SK-N-SH treated with all-trans-retinoic acid at 6 μM for 48 hours (cell line): ENCODE measurements around the gene RBMXL3.

ENCODE experiments used
- ATAC-seq: fragments of 200-7000 bp; cut with Tn5 transposase; 3 replicates; pipeline ENCODE4 v1.9.1; 2020; ENCODE audit warnings: mild to moderate bottlenecking, moderate library complexity
- BACH2 ChIP-seq: fragments of 250-450 bp; sonication (Bioruptor Pico); IDR thresholded peaks from 2 replicates; pipeline ENCODE4 v1.9.0; 2021; ENCODE audit warnings: mild to moderate bottlenecking, borderline replicate concordance
- CREB5 ChIP-seq: fragments of 250-450 bp; sonication (Bioruptor Pico); IDR thresholded peaks from 2 replicates; pipeline ENCODE4 v1.5.1; 2020; ENCODE audit warnings: low read depth, mild to moderate bottlenecking, moderate library complexity
- CSDC2 ChIP-seq: fragments of 250-450 bp; sonication (Bioruptor Pico); IDR thresholded peaks from 2 replicates; pipeline ENCODE4 v1.5.0; 2020; ENCODE audit warnings: mild to moderate bottlenecking, moderate library complexity
- CSRNP3 ChIP-seq: fragments of 250-450 bp; sonication (Bioruptor Pico); IDR thresholded peaks from 2 replicates; pipeline ENCODE4 v1.5.1; 2021; ENCODE audit warnings: mild to moderate bottlenecking, moderate library complexity
- ESRRG ChIP-seq: fragments of 250-450 bp; sonication (Bioruptor Pico); IDR thresholded peaks from 2 replicates; pipeline ENCODE4 v1.6.1; 2021; ENCODE audit warnings: mild to moderate bottlenecking
- GLIS3 ChIP-seq: fragments of 250-450 bp; sonication (Bioruptor Pico); IDR thresholded peaks from 2 replicates; pipeline ENCODE4 v1.5.0; 2020; ENCODE audit warnings: mild to moderate bottlenecking, moderate library complexity
- PATZ1 ChIP-seq: fragments of 250-450 bp; sonication (Bioruptor Pico); IDR thresholded peaks from 2 replicates; pipeline ENCODE4 v1.8.0; 2020; ENCODE audit warnings: mild to moderate bottlenecking, moderate library complexity, borderline replicate concordance
- POU6F1 ChIP-seq: fragments of 250-450 bp; sonication (Bioruptor Pico); IDR thresholded peaks from 2 replicates; pipeline ENCODE4 v1.8.0; 2021; ENCODE audit warnings: low read depth, mild to moderate bottlenecking, moderate library complexity, borderline replicate concordance
- TSHZ2 ChIP-seq: fragments of 250-450 bp; sonication (Bioruptor Pico); IDR thresholded peaks from 2 replicates; pipeline ENCODE4 v1.5.0; 2020; ENCODE audit warnings: mild to moderate bottlenecking, moderate library complexity
- ZFP3 ChIP-seq: fragments of 250-450 bp; sonication (Bioruptor Pico); IDR thresholded peaks from 2 replicates; pipeline ENCODE4 v1.5.0; 2020; ENCODE audit warnings: mild to moderate bottlenecking, moderate library complexity
- ZFP30 ChIP-seq: fragments of 450-650 bp; formaldehyde crosslinking; IDR thresholded peaks from 2 replicates; pipeline ENCODE4 v1.5.0; 2022; ENCODE audit warnings: mild to moderate bottlenecking, moderate library complexity
- ZNF565 ChIP-seq: fragments of 450-650 bp; formaldehyde crosslinking; conservative IDR thresholded peaks from 2 replicates; pipeline ENCODE4 v1.5.0; 2020; ENCODE audit warnings: low read depth, mild to moderate bottlenecking, moderate library complexity
- ZNF8 ChIP-seq: fragments of 450-650 bp; formaldehyde crosslinking; IDR thresholded peaks from 2 replicates; pipeline ENCODE4 v1.5.0; 2020; ENCODE audit warnings: mild to moderate bottlenecking, moderate library complexity

RBMXL3 gene

GRCh38 chrX:115183980-115184379 lies 5.2 kb upstream of the RBMXL3 start:
- no peak for TF ChIP-seq ZFP30 (CRISPR knock-in tag)
- ATAC-seq = no peak

- ATAC-seq = no peak
- TF ChIP-seq ZNF565 = no peak
- TF ChIP-seq ZFP3 (CRISPR knock-in tag) = no peak
- TF ChIP-seq CREB5 = no peak
- no peak for TF ChIP-seq GLIS3 (CRISPR knock-in tag)
- no peak for TF ChIP-seq ZNF8 (CRISPR knock-in tag)
- no peak for TF ChIP-seq BACH2
- no peak for TF ChIP-seq PATZ1 (CRISPR knock-in tag)
- TF ChIP-seq CSRNP3 = no peak
Measured at GRCh38 chrX:115189646-115190635, 731 bp downstream of the RBMXL3 start.

GRCh38 chrX:115190636-115191489 lies 1.7 kb downstream of the RBMXL3 start:
- ATAC-seq = no peak
- no peak for TF ChIP-seq CSDC2 (CRISPR knock-in tag)

- ATAC-seq = no peak
- TF ChIP-seq BACH2 (no peak), GLIS3 (CRISPR knock-in tag) (no peak), POU6F1 (CRISPR knock-in tag) (no peak), ESRRG (CRISPR knock-in tag) (no peak), TSHZ2 (no peak), ZFP3 (CRISPR knock-in tag) (no peak)
Measured at GRCh38 chrX:115191490-115192243, 2.5 kb downstream of the RBMXL3 start.
